NT2/D1 (cell line): ENCODE data around the gene LOX.

Experiments
- SUZ12 ChIP-seq: IDR thresholded peaks from 2 replicates; pipeline ENCODE4 v1.6.1; 2011; ENCODE audit not compliant: insufficient read length, insufficient read depth; ENCODE audit errors: extremely low read depth
- ZNF274 ChIP-seq: IDR thresholded peaks from 2 replicates; pipeline ENCODE4 v1.6.1; 2011; ENCODE audit warnings: mild to moderate bottlenecking, low read depth, low read length

- TF ChIP-seq SUZ12 (no peak), ZNF274 (no peak)
Measured at GRCh38 chr5:122118356-122118948, 40.4 kb upstream of the LOX start.
